GM21528 (cell line): Measurements from ENCODE around the gene GAREM1.
A peak's percentile ranks its signal among the peaks of the same experiment; 100 is the strongest.

Experiments
- ATAC-seq: cut with Tn5 transposase; IDR thresholded peaks from one replicate; pipeline ENCODE4 v1.9.1; 2021; ENCODE audit warnings: mild to moderate bottlenecking, moderate library complexity; ENCODE audit not compliant: unreplicated experiment, low FRiP score

GAREM1 gene

GRCh38 chr18:32335228-32335627, 135.5 kb downstream of the GAREM1 start:
- no peak for ATAC-seq

GRCh38 chr18:32333781-32334180, 136.9 kb downstream of the GAREM1 start:
- no peak for ATAC-seq

- no peak for ATAC-seq
Measured at GRCh38 chr18:32332708-32333107, 138.0 kb downstream of the GAREM1 start.

GRCh38 chr18:32328974-32329373, 141.7 kb downstream of the GAREM1 start:
- ATAC-seq, result no peak

GRCh38 chr18:32328379-32328778, 142.3 kb downstream of the GAREM1 start:
- no peak for ATAC-seq

GRCh38 chr18:32326450-32327308, 144.0 kb downstream of the GAREM1 start:
- no peak for ATAC-seq

GRCh38 chr18:32324181-32324580, 146.5 kb downstream of the GAREM1 start:
- ATAC-seq, result no peak

- no peak for ATAC-seq
Measured at GRCh38 chr18:32321826-32322225, 148.9 kb downstream of the GAREM1 start.

- ATAC-seq, result no peak
Measured at GRCh38 chr18:32319084-32319483, 151.6 kb downstream of the GAREM1 start.

- ATAC-seq, result no peak
Measured at GRCh38 chr18:32318581-32318980, 152.1 kb downstream of the GAREM1 start.

- no peak for ATAC-seq
Measured at GRCh38 chr18:32317651-32318050, 153.0 kb downstream of the GAREM1 start.

GRCh38 chr18:32315881-32316280, 154.8 kb downstream of the GAREM1 start:
- no peak for ATAC-seq

GRCh38 chr18:32310774-32311173, 159.9 kb downstream of the GAREM1 start:
- ATAC-seq, result no peak

GRCh38 chr18:32310101-32310500, 160.6 kb downstream of the GAREM1 start:
- ATAC-seq, result no peak

- ATAC-seq, result no peak
Measured at GRCh38 chr18:32308493-32309120, 162.1 kb downstream of the GAREM1 start.

- ATAC-seq, result no peak
Measured at GRCh38 chr18:32303400-32303799, 167.3 kb downstream of the GAREM1 start.

- no peak for ATAC-seq
Measured at GRCh38 chr18:32302806-32303205, 167.9 kb downstream of the GAREM1 start.

- ATAC-seq, result peak; percentile 70
Measured at GRCh38 chr18:32301976-32302743, 168.5 kb downstream of the GAREM1 start.

- ATAC-seq, result no peak
Measured at GRCh38 chr18:32301361-32301760, 169.3 kb downstream of the GAREM1 start.

- ATAC-seq, result no peak
Measured at GRCh38 chr18:32300914-32301313, 169.8 kb downstream of the GAREM1 start.

- ATAC-seq, result no peak
Measured at GRCh38 chr18:32299484-32299883, 171.2 kb downstream of the GAREM1 start.
